ENCODE data around the gene OBSCN.

The OBSCN gene

DNA sequence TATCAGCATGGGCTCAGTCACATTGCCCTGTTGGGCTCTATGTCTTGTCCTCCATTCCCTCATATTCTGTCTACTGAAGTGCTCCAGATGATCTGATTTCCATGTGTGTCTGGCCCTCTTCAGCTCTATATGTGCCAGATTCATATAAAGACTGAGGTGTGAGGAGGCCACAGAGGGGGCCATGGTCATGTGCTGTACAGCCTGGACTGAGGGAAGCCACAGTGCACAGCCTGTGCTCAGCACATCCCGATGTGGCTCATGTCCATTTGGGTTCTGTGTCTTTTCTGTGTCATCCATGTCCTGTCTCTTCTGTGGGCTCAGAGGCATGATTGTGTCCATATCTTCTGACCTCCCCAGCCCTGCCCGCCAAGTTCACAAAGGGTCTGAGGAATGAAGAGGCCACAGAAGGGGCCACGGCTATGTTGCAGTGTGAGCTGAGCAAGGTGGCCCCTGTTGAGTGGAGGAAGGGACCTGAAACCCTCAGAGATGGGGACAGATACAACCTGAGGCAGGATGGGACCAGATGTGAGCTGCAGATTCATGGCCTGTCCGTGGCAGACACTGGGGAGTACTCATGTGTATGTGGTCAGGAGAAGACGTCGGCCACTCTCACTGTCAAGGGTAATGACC lies 97.0 kb downstream of the OBSCN start:
- H3K4me1 Mint-ChIP-seq (ENCODE audit: low read depth) = no peaks in the 10 kb centered on the region
- no peaks in the 10 kb centered on the region for H3K27me3 Mint-ChIP-seq (ENCODE audit: low read depth)
- peaks cover 14% of the 10 kb centered on the region for H3K36me3 Mint-ChIP-seq (ENCODE audit: low read depth)
- no peak overlapping the region for H3K27ac Mint-ChIP-seq
- H3K9me3 Mint-ChIP-seq = peaks cover 36% of the 10 kb centered on the region
- H3K4me3 Mint-ChIP-seq = no peak overlapping the region

DNA sequence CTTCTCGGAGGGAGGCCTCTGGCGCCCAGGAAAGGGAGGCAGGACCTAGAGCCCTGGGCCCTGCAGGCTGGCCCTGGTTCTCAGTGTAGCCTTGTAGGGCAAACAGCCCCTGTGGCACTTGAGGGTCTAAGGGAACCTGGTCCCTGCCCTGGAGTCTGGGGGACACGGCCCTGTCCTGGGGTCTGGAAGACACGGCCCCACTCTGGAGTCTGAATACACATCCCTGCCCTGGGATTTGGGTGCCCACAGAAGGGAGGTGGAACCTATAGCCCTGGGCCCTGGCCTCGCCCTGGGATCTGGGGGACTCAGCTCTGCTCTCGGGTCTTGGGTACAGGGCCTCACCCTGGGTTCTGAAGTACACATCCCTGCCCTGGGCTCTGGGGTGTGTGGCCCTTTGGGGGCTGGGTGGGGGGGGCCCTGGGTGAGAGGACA lies 97.9 kb downstream of the OBSCN start:
- H3K4me3 Mint-ChIP-seq = no peak overlapping the region
- no peaks in the 10 kb centered on the region for H3K4me1 Mint-ChIP-seq (ENCODE audit: low read depth)
- H3K27me3 Mint-ChIP-seq (ENCODE audit: low read depth) = no peaks in the 10 kb centered on the region
- H3K27ac Mint-ChIP-seq = no peak overlapping the region
- peaks cover 11% of the 10 kb centered on the region for H3K36me3 Mint-ChIP-seq (ENCODE audit: low read depth)
- H3K9me3 Mint-ChIP-seq = peaks cover 33% of the 10 kb centered on the region

- Mint-ChIP-seq H3K4me3 (no peak overlapping the region), H3K9me3 (peaks cover 30% of the 10 kb centered on the region), H3K4me1 (ENCODE audit: low read depth) (no peaks in the 10 kb centered on the region), H3K36me3 (ENCODE audit: low read depth) (peaks cover 11% of the 10 kb centered on the region), H3K27ac (no peak overlapping the region), H3K27me3 (ENCODE audit: low read depth) (no peaks in the 10 kb centered on the region)
Measured at GRCh38 chr1:228306275-228307217, 98.7 kb downstream of the OBSCN start.

DNA sequence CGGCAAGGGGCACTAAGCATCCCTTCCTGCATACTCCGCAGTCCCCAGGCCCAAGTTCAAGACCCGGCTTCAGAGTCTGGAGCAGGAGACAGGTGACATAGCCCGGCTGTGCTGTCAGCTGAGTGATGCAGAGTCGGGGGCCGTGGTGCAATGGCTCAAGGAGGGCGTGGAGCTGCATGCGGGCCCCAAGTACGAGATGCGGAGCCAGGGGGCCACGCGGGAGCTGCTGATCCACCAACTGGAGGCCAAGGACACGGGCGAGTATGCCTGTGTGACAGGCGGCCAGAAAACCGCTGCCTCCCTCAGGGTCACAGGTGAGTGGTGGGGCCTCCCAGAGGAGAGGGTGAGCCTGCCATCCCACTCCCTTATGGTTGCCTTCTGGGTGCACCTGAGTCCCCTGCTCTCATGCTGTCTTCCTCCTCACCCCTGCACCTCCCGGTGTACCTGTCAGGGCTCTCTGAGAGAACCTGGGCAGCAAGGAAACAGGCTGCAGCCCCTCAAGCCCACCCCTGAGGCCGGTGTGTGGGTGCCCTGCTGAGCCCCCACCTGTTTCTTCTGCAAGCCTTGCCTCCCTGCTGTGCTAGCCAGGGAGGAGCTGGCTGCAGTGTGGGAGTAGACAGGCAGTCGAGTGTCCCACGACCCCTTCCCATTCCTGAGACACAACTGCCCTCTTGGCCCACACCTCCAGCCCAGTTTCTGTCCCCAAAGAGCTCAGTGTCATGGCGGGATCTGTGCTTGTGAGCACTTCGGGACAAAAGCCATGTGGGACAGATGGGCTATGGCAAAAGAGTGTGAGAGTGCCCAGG lies 99.6 kb downstream of the OBSCN start:
- H3K27ac Mint-ChIP-seq = no peak overlapping the region
- H3K9me3 Mint-ChIP-seq = peaks cover 21% of the 10 kb centered on the region
- H3K4me1 Mint-ChIP-seq (ENCODE audit: low read depth) = no peaks in the 10 kb centered on the region
- H3K4me3 Mint-ChIP-seq = no peak overlapping the region
- peaks cover 10% of the 10 kb centered on the region for H3K36me3 Mint-ChIP-seq (ENCODE audit: low read depth)
- no peaks in the 10 kb centered on the region for H3K27me3 Mint-ChIP-seq (ENCODE audit: low read depth)

GRCh38 chr1:228308085-228308601 lies 100.3 kb downstream of the OBSCN start:
- Mint-ChIP-seq H3K27ac (no peak overlapping the region), H3K4me3 (no peak overlapping the region), H3K27me3 (ENCODE audit: low read depth) (no peaks in the 10 kb centered on the region), H3K4me1 (ENCODE audit: low read depth) (no peaks in the 10 kb centered on the region), H3K36me3 (ENCODE audit: low read depth) (peaks cover 6% of the 10 kb centered on the region), H3K9me3 (peaks cover 21% of the 10 kb centered on the region)

DNA sequence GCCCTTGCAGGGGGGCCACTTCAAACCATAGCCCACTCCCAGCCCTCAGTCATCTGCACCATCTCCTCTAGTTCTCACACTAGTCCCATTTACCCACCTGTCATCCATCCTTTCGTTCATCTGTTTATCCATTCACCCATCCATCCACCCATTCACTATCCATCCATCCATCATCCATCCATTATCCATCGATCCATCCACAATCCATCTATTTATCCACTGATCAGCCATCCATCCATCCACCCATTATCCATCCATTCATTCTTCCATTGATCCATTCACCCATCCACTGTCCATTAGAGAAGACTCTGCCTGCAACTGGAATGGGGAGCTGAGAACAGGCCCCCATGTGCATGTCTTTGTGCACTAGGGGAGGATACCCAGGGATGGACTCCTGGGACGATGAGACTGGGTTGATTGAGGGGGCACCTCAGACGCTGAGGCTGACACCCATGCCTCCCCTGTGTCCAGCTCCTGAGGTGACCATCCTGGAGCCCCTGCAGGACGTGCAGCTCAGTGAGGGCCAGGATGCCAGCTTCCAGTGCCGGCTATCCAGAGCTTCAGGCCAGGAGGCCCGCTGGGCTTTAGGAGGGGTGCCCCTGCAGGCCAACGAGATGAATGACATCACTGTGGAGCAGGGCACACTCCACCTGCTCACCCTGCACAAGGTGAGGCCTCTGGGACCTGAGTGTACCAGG lies 100.9 kb downstream of the OBSCN start:
- Mint-ChIP-seq H3K27me3 (ENCODE audit: low read depth) (no peaks in the 10 kb centered on the region), H3K4me1 (ENCODE audit: low read depth) (no peaks in the 10 kb centered on the region), H3K4me3 (no peak overlapping the region), H3K27ac (no peak overlapping the region), H3K9me3 (peaks cover 17% of the 10 kb centered on the region), H3K36me3 (ENCODE audit: low read depth) (peaks cover 3% of the 10 kb centered on the region)

DNA sequence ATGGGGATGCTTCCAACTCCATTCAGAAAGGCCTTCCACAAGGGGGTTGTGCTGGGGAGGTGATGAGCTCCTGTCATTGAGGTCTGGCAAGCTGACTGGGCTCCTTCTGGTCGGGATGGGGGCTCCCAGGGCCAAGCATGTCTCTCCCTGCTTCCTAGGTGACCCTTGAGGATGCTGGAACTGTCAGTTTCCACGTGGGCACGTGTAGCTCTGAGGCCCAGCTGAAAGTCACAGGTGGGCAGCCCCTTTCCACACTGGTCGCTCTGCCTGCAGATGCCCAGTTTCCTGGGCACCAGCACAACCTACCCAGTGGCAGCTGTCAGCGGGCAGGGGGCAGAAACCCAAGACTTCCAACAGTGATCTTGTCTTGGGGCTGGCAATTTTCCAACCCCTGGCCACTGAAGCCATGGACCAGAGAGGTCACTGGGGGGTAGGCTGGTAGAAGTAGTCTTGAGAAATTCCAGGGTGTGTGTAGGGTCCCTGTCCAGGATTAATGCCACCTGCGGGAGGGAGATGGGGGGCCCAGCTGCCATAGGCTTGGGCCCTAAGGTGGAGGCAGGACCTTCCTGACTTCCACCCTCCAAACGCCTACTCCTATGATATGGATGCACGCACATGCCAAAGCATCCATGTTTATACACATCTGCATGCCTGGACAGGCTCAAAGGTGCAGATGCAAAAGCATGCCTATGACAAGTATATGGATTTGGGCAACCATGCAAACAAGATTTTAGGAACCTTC lies 101.7 kb downstream of the OBSCN start:
- no peak overlapping the region for H3K27ac Mint-ChIP-seq
- H3K4me1 Mint-ChIP-seq (ENCODE audit: low read depth) = no peaks in the 10 kb centered on the region
- peaks cover 1% of the 10 kb centered on the region for H3K36me3 Mint-ChIP-seq (ENCODE audit: low read depth)
- H3K4me3 Mint-ChIP-seq = no peak overlapping the region
- H3K27me3 Mint-ChIP-seq (ENCODE audit: low read depth) = no peaks in the 10 kb centered on the region
- peaks cover 12% of the 10 kb centered on the region for H3K9me3 Mint-ChIP-seq

- H3K4me1 Mint-ChIP-seq (ENCODE audit: low read depth) = no peaks in the 10 kb centered on the region
- H3K27ac Mint-ChIP-seq = no peak overlapping the region
- H3K9me3 Mint-ChIP-seq = peaks cover 9% of the 10 kb centered on the region
- H3K4me3 Mint-ChIP-seq = no peak overlapping the region
- H3K36me3 Mint-ChIP-seq (ENCODE audit: low read depth) = no peaks in the 10 kb centered on the region
- H3K27me3 Mint-ChIP-seq (ENCODE audit: low read depth) = no peaks in the 10 kb centered on the region
Measured at GRCh38 chr1:228310162-228310792, 102.4 kb downstream of the OBSCN start.

DNA sequence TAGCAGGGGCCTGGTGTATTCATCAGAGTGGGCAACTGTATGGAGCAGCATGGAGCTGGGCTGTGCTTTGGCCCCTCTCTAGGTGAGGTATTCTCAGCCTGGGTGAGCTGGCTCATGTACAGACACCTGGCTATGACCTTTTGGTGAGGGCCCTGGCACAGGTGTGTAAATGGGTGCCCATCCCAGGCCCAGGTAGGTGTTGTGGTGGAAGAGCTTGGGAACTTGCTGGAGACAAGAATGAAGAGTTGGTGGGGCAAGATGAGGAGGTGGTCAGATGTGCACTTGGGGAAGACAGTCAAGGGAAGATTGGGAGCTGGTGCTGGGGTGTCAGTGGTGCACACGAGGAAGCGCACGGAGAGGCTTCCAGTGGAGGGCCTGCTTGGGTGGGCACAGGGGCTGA lies 103.2 kb downstream of the OBSCN start:
- Mint-ChIP-seq H3K36me3 (ENCODE audit: low read depth) (no peaks in the 10 kb centered on the region), H3K27ac (no peak overlapping the region), H3K4me1 (ENCODE audit: low read depth) (no peaks in the 10 kb centered on the region), H3K4me3 (no peak overlapping the region), H3K27me3 (ENCODE audit: low read depth) (no peaks in the 10 kb centered on the region), H3K9me3 (peaks cover 9% of the 10 kb centered on the region)

GRCh38 chr1:228312136-228312764 lies 104.4 kb downstream of the OBSCN start:
- Mint-ChIP-seq H3K36me3 (ENCODE audit: low read depth) (no peaks in the 10 kb centered on the region), H3K4me3 (no peak overlapping the region), H3K4me1 (ENCODE audit: low read depth) (no peaks in the 10 kb centered on the region), H3K27ac (no peak overlapping the region), H3K9me3 (peaks cover 9% of the 10 kb centered on the region), H3K27me3 (ENCODE audit: low read depth) (no peaks in the 10 kb centered on the region)

DNA sequence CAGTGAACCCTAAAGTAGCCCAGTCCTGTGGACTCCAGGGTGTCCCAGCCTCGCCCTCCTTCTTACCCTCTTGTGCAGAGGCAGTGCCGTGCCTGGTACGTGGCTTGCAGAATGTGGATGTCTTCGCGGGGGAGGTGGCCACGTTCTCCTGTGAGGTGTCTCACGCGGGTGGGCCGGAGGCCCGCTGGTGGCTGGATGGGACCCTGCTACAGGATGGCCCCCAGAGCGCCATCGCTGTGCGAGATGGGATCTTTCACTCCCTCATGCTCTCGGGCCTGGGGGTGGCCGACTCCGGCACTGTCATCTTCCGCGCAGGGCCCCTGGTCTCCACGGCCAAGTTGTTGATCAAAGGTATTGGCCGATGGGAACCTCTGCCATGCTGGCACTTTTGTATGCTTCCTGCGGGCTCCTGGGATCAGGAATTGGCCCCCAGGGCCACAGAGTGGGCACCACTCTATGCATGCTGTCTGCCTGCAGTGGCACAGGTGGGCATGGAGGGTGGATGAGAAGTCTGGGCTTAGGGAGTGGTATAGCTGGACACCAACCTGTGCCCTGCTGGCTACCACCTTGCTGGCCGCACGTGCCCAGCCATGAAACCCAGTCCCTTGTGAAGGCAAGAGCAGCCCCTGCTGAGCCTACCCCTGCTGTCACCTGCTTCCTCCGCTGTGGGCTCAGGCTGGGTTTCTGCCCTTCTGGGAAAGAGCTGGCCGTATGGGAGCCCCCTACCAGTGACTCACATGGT lies 105.9 kb downstream of the OBSCN start:
- Mint-ChIP-seq H3K4me3 (no peak overlapping the region), H3K27me3 (ENCODE audit: low read depth) (no peaks in the 10 kb centered on the region), H3K27ac (no peak overlapping the region), H3K9me3 (peaks cover 9% of the 10 kb centered on the region), H3K36me3 (ENCODE audit: low read depth) (no peaks in the 10 kb centered on the region), H3K4me1 (ENCODE audit: low read depth) (no peaks in the 10 kb centered on the region)

GRCh38 chr1:228314315-228314657 lies 106.4 kb downstream of the OBSCN start:
- H3K4me1 Mint-ChIP-seq (ENCODE audit: low read depth) = no peaks in the 10 kb centered on the region
- no peak overlapping the region for H3K27ac Mint-ChIP-seq
- H3K9me3 Mint-ChIP-seq = peaks cover 9% of the 10 kb centered on the region
- no peak overlapping the region for H3K4me3 Mint-ChIP-seq
- no peaks in the 10 kb centered on the region for H3K36me3 Mint-ChIP-seq (ENCODE audit: low read depth)
- H3K27me3 Mint-ChIP-seq (ENCODE audit: low read depth) = no peaks in the 10 kb centered on the region
